ENCODE data around the gene MTRF1L. TPM values are rescaled to one million over a fixed set of nuclear protein-coding genes. Genes with fewer than 3 reads are reported as not detected.
"Not testable (repeated sequence)": the region's sequence is repeated elsewhere in the genome, so short reads cannot be mapped to it uniquely, and the experiment has no call there.

The MTRF1L gene
- total RNA-seq, 1 donor from 2014 or later: 8.1 TPM

DNA sequence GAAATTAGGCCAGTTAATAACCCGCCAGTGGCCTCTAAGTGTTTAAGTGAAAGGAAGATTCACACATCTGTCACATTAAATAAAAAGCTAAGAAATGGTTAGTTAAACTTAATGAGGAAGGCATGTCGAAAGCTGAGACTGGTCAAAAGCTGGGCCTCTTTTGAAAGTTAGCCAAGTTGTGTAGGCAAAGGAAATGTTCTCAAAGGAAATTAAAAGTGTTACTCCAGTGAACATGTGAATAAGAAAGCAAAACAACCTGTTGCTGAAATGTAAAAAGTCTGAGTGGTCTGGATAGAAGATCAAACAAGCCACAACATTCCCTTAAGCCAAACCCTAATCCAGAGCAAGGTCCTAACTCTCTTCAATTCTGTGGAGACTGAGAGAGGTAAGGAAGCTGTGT is 10.9 kb upstream of the MTRF1L start:
- TF ChIP-seq POLR2AphosphoS5 (IDR thresholded peaks at IDR 0.05; ENCODE audit: insufficient read depth in 1 of 2, low read depth in 1 of 2) (no peak), POLR2A (IDR thresholded peaks at IDR 0.05) (no peak)
- TF ChIP-seq, protein P1, sequence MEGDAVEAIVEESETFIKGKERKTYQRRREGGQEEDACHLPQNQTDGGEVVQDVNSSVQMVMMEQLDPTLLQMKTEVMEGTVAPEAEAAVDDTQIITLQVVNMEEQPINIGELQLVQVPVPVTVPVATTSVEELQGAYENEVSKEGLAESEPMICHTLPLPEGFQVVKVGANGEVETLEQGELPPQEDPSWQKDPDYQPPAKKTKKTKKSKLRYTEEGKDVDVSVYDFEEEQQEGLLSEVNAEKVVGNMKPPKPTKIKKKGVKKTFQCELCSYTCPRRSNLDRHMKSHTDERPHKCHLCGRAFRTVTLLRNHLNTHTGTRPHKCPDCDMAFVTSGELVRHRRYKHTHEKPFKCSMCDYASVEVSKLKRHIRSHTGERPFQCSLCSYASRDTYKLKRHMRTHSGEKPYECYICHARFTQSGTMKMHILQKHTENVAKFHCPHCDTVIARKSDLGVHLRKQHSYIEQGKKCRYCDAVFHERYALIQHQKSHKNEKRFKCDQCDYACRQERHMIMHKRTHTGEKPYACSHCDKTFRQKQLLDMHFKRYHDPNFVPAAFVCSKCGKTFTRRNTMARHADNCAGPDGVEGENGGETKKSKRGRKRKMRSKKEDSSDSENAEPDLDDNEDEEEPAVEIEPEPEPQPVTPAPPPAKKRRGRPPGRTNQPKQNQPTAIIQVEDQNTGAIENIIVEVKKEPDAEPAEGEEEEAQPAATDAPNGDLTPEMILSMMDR (IDR thresholded peaks at IDR 0.05): no peak
- intact Hi-C loops (cut with DNase I): no loop called here
- H3K4me1 ChIP-seq: no peaks in the 10 kb centered on the region
- DNase-seq (ENCODE audit: extremely low spot score in 2 of 2): no peak
- H3K36me3 ChIP-seq: no peaks in the 10 kb centered on the region
- no peaks in the 10 kb centered on the region for H3K27me3 ChIP-seq
- H3K9me3 ChIP-seq: no peaks in the 10 kb centered on the region
- no peak overlapping the region for H3K27ac ChIP-seq
- no peak overlapping the region for H3K4me3 ChIP-seq

DNA sequence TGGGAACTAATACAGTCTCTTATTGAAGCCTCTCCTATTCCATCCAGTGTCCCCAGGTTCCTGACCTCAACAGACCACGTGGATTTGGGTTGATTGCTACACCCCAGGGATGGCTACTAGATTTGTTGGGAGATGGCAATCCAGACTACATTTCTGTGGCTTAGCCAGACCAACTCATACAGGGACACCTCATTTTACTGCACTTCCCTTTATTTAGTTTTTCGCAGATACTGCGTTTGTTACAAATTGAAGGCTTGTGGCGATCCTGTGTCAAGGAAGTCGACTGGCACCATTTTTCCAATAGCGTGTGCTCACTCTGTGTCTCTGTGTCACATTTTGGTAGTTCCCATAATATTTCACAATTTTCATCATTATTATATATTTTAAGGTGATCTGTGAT is 10.3 kb upstream of the MTRF1L start:
- Histone ChIP-seq H3K4me3 (no peak overlapping the region), H3K36me3 (no peaks in the 10 kb centered on the region), H3K27me3 (no peaks in the 10 kb centered on the region), H3K9me3 (no peaks in the 10 kb centered on the region), H3K27ac (no peak overlapping the region), H3K4me1 (no peaks in the 10 kb centered on the region)
- intact Hi-C loops (cut with DNase I): no loop called here
- TF ChIP-seq, protein P1 (IDR thresholded peaks at IDR 0.05): no peak
- TF ChIP-seq POLR2AphosphoS5 (IDR thresholded peaks at IDR 0.05; ENCODE audit: insufficient read depth in 1 of 2, low read depth in 1 of 2): no peak
- no peak for TF ChIP-seq POLR2A (IDR thresholded peaks at IDR 0.05)
- DNase-seq (ENCODE audit: extremely low spot score in 2 of 2): no peak

DNA sequence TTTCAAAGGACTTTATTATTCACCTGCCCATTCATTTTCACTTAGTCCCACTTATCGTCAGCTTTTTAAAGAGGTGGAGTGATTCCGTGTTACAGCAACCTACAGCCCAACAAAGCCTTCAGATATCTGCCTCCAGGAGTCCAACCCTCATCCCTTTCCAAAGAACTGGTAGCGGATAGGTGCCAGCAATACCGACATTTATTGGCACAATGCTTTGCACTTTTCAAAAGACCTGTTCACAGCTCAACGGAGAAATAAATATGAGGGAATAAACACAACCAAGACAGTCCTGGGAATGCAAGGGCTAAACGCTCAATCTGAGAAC is 819 bp upstream of the MTRF1L start:
- DNase-seq (ENCODE audit: extremely low spot score in 2 of 2): no peak
- intact Hi-C loops (cut with DNase I): no loop called here
- Histone ChIP-seq H3K27me3 (no peaks in the 10 kb centered on the region), H3K4me3 (peak overlapping the region; percentile 68 to 72), H3K4me1 (peaks cover 37% of the 10 kb centered on the region), H3K36me3 (no peaks in the 10 kb centered on the region), H3K9me3 (no peaks in the 10 kb centered on the region), H3K27ac (peak overlapping the region; percentile 81)
- TF ChIP-seq, protein P1 (IDR thresholded peaks at IDR 0.05): no peak
- TF ChIP-seq POLR2A (IDR thresholded peaks at IDR 0.05) (no peak), POLR2AphosphoS5 (IDR thresholded peaks at IDR 0.05; ENCODE audit: insufficient read depth in 1 of 2, low read depth in 1 of 2) (no peak)

DNA sequence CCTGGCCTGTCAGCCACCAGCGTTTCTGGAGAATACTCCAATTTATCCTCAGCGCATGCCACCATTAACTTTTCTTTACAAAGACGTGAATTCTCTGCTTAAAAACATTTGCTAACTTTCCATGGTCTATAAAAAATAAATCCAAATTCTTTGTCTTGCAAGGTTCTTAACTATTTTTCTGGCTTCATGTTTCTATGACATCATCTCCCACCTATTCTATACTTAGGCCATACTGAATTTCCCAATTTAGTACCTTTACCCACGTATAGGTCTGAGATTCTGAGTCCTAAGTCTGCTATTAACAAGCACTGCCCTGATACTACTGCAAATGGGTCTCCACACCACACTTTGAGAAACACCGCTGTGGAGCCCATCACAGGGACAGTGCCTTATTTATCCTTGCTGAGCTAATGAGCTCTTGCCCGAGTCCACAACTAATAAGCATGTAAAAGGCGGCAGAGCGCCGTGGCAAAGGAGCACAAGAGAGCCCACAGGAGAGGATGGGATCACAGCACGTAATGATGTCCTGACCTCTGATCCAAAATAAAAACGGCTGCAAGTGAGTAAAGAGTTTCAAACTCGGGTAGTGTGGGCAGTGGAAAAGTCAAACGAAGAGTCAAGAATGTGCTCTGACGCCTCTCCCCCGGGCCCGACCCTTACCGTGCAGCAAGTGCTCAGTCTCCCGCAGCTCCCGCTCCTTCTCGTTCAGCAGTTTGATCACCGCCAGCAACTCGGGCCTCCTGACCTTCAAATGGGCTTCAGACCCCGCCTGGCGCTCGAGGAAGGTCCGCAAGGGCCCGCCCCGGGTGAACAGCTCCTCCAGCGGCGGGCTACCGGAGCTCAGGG is 519 bp downstream of the MTRF1L start:
- Histone ChIP-seq H3K27me3 (no peaks in the 10 kb centered on the region), H3K36me3 (peaks cover 0 to 6% of the 10 kb centered on the region in 2 donors), H3K4me3 (peak overlapping the region; percentile 68 to 72), H3K27ac (peak overlapping the region; percentile 81), H3K4me1 (peaks cover 44% of the 10 kb centered on the region), H3K9me3 (no peaks in the 10 kb centered on the region)
- DNase-seq (ENCODE audit: extremely low spot score in 2 of 2): no peak
- no peak for TF ChIP-seq POLR2AphosphoS5 (IDR thresholded peaks at IDR 0.05; ENCODE audit: insufficient read depth in 1 of 2, low read depth in 1 of 2)
- TF ChIP-seq, protein P1 (IDR thresholded peaks at IDR 0.05): no peak
- no peak for TF ChIP-seq POLR2A (IDR thresholded peaks at IDR 0.05)
- intact Hi-C loops (cut with DNase I): no loop called here

DNA sequence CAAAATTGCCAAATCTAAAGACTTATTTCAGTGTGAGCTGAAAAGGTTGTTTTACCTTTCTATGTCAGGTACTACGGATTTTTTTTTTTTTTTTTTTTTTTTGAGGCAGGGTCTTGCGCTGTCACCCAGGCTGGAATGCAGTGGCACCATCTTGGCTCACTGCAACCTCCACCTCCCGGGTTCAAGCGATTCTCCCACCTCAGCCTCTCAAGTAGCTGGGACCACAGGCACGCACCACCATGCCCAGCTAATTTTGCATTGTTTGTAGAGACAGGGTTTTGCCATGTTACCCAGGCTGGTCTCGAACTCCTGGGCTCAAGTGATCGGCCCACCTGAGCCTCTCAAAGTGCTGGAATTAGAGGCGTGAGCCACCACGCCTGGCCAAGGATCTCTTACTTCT is 1.7 kb downstream of the MTRF1L start:
- H3K27ac ChIP-seq; intact Hi-C loops (cut with DNase I); H3K9me3 ChIP-seq; DNase-seq (ENCODE audit: extremely low spot score in 2 of 2); H3K4me3 ChIP-seq; H3K27me3 ChIP-seq; H3K36me3 ChIP-seq: not testable (repeated sequence)
- H3K4me1 ChIP-seq: peaks cover 45% of the 10 kb centered on the region
